KG1 (cell line): ENCODE data around the gene RANBP1.

Experiments
- DNase-seq: peaks from one replicate; lab custom pipeline; 2025; lab: John Stamatoyannopoulos, UW

Gene RANBP1

GRCh38 chr22:20107951-20108756 is 7.8 kb upstream of the RANBP1 start:
- no peak for DNase-seq

GRCh38 chr22:20108757-20109230 is 7.1 kb upstream of the RANBP1 start:
- DNase-seq, result no peak

- DNase-seq, result no peak
Observed at GRCh38 chr22:20109411-20110358, 6.2 kb upstream of the RANBP1 start.

- DNase-seq, result no peak
Observed at GRCh38 chr22:20110359-20110985, 5.4 kb upstream of the RANBP1 start.

GRCh38 chr22:20111045-20111688 is 4.7 kb upstream of the RANBP1 start:
- DNase-seq, result no peak

- no peak for DNase-seq
Observed at GRCh38 chr22:20111689-20112622, 3.9 kb upstream of the RANBP1 start.

GRCh38 chr22:20112623-20113511 is 3.0 kb upstream of the RANBP1 start:
- no peak for DNase-seq

- DNase-seq, result no peak
Observed at GRCh38 chr22:20113551-20114310, 2.2 kb upstream of the RANBP1 start.

GRCh38 chr22:20114506-20115475 is 1.1 kb upstream of the RANBP1 start:
- no peak for DNase-seq

- DNase-seq, result no peak
Observed at GRCh38 chr22:20116376-20116950, 559 bp downstream of the RANBP1 start.

- DNase-seq, result peak; percentile 97
Observed at GRCh38 chr22:20116951-20117632, 1.2 kb downstream of the RANBP1 start, which contains the start of gene TRMT2A. TRMT2A (minus strand) TSS chr22:20117226; CDS start chr22:20116906, 320 bp downstream.

GRCh38 chr22:20117633-20118299 is 1.9 kb downstream of the RANBP1 start:
- no peak for DNase-seq

GRCh38 chr22:20118300-20119020 is 2.6 kb downstream of the RANBP1 start:
- no peak for DNase-seq

GRCh38 chr22:20121856-20122415 is 6.0 kb downstream of the RANBP1 start:
- no peak for DNase-seq
